Stomach (tissue), 9 donors: ENCODE measurements around the gene DISC1. TPM values are rescaled to one million over a fixed set of nuclear protein-coding genes. Genes with fewer than 3 reads are reported as not detected.

ENCODE experiments used
- DNase-seq, 2 donors: peaks; one replicate each; pipeline versions ENCODE4 v3.0.0 to v3.0.0-alpha.2; 2013 to 2019
- H3K27ac ChIP-seq, 5 donors: fragments of 200-600 bp in 4 of 5; sonication (generic) in 4 of 5; one replicate each; pipeline ENCODE4 v1.5.1; 2013 to 2019; ENCODE audit warnings: mild to moderate bottlenecking in 1 of 5, moderate library complexity in 1 of 5
- H3K27me3 ChIP-seq, 3 donors: fragments of 200-600 bp; sonication (generic); one replicate each; pipeline ENCODE4 v1.5.1; 2017 to 2019; ENCODE audit warnings: mixed run types in 1 of 3
- H3K36me3 ChIP-seq, 4 donors: fragments of 200-600 bp; sonication (generic); 1 replicate in 3 of 4; 2 replicates in 1 of 4; pipeline ENCODE4 v1.5.1; 2016 to 2019
- H3K4me1 ChIP-seq, 4 donors: fragments of 200-600 bp; sonication (generic); one replicate each; pipeline ENCODE4 v1.5.1; 2016 to 2019
- H3K4me3 ChIP-seq, 4 donors: fragments of 200-600 bp; sonication (generic) in 3 of 4; one replicate each; pipeline ENCODE4 v1.5.1; 2016 to 2019; ENCODE audit warnings: mild to moderate bottlenecking in 1 of 4
- H3K9me3 ChIP-seq, 4 donors: fragments of 200-600 bp; sonication (generic); one replicate each; pipeline ENCODE4 v1.5.1; 2016 to 2019
- CTCF ChIP-seq, 7 experiments: fragments of 450-650 bp in 4 of 7; fragments of 200-600 bp in 3 of 7; sonication (generic) in 3 of 7; IDR thresholded peaks; one replicate each; pipeline ENCODE4 v1.5.1; 2016 to 2019; ENCODE audit warnings: antibody characterized with exemption in 7 of 7, control low read depth in 2 of 7, mild to moderate bottlenecking in 1 of 7
- EP300 ChIP-seq: sonication (generic); formaldehyde crosslinking; IDR thresholded peaks from one replicate; pipeline ENCODE4 v1.6.1; 2017; ENCODE audit warnings: antibody characterized with exemption
- POLR2A ChIP-seq, 4 donors: fragments of 450-650 bp; IDR thresholded peaks; one replicate each; pipeline ENCODE4 v1.6.1; 2016; ENCODE audit warnings: antibody characterized with exemption in 4 of 4, control low read depth in 2 of 4, mild to moderate bottlenecking in 1 of 4, moderate library complexity in 1 of 4
- POLR2AphosphoS5 ChIP-seq, 3 donors: sonication (generic); formaldehyde crosslinking; IDR thresholded peaks; one replicate each; pipeline ENCODE4 v1.6.1; 2016; ENCODE audit warnings: antibody characterized with exemption in 3 of 3
- WGBS, 5 donors: extraction: QIAGEN DNeasy Blood & Tissue Kit in 3 of 5; methylation state at CpG; one replicate each; pipeline versions ENCODE4 v1.1.5 to v1.1.7; 2013 to 2018; 5-methylcytosine and 5-hydroxymethylcytosine counted together
- intact Hi-C: fragments of 100-400 bp; cut with DNase I; formaldehyde crosslinking; loops from one replicate; pipeline ENCODE4 v1.15.1; 2023; ENCODE audit warnings: low total_unique reads
- polyA plus RNA-seq, 3 donors: library from polyadenylated mRNA; stranded (reverse); fragments of 200-250 nt; gene quantifications; one replicate each; pipeline ENCODE4 v1.2.3, GENCODE V29; 2013
- total RNA-seq, 5 donors: library from RNA; depleted of rRNA; stranded (reverse); fragments of >200 nt; gene quantifications; one replicate each; pipeline versions ENCODE4 v1.1.0 to v1.2.3, GENCODE V29; 2014 to 2016
- donor health status: healthy with polysubstance abuse.
- donor health status: Bipolar disorder and iron deficiency.
- donor health status: healthy.

The DISC1 gene
- total and polyA plus RNA-seq, 8 donors = 0.43 to 29.8 (median 1.6) TPM

- no peak for DNase-seq
- no peak for TF ChIP-seq POLR2A (IDR thresholded peaks at IDR 0.05)
- no peak for TF ChIP-seq CTCF (IDR thresholded peaks at IDR 0.05)
- no peak for TF ChIP-seq POLR2AphosphoS5 (IDR thresholded peaks at IDR 0.05)
- TF ChIP-seq EP300 = no peak
- peaks cover 0 to 6% (median 0%) of the 10 kb centered on the region in 4 donors for H3K36me3 ChIP-seq
- 92 to 97% (median 94%) methylated on average over 6 of the region's 6 CpGs for WGBS, 5 donors
- peaks cover 0 to 15% (median 11%) of the 10 kb centered on the region in 4 donors for H3K4me1 ChIP-seq
- peaks cover 0 to 10% (median 7%) of the 10 kb centered on the region in 4 donors for H3K9me3 ChIP-seq
- no peaks in the 10 kb centered on the region for H3K27me3 ChIP-seq
- H3K4me3 ChIP-seq = no peak overlapping the region
- H3K27ac ChIP-seq = no peak overlapping the region
- intact Hi-C loops = no loop called here
These were observed 244.9 kb downstream of the DISC1 start for GRCh38 chr1:231871471-231871870.

DNA sequence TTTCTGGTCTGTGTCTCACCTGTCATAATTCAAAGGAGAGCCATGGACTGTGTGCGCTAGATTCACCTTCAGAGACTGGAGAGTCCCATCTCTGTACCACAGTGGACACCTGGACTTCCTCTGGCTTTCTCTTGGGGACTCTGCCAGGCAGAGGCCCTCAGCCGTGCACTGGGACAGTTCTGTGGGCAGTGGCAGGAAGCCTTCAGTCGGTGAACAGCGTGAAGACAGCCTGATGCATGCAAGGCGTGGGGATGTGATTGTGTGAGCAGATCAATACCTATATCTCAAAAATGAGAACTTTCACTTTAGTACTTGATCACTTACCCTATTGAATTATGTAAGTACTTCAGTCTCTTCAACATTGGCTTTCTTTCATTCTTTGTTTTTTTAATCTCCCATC, 245.3 kb downstream of the DISC1 start:
- Histone ChIP-seq H3K27me3 (no peaks in the 10 kb centered on the region), H3K9me3 (peaks cover 0 to 12% (median 10%) of the 10 kb centered on the region in 4 donors), H3K4me1 (peaks cover 0 to 12% (median 10%) of the 10 kb centered on the region in 4 donors), H3K27ac (no peak overlapping the region), H3K4me3 (no peak overlapping the region), H3K36me3 (peaks cover 0 to 6% (median 0%) of the 10 kb centered on the region in 4 donors)
- DNase-seq = no peak
- intact Hi-C loops = no loop called here
- TF ChIP-seq POLR2A (IDR thresholded peaks at IDR 0.05) (no peak), EP300 (no peak), CTCF (IDR thresholded peaks at IDR 0.05) (no peak), POLR2AphosphoS5 (IDR thresholded peaks at IDR 0.05) (no peak)
- 63 to 87% (median 72%) methylated on average over 5 of the region's 5 CpGs for WGBS, 5 donors

DNA sequence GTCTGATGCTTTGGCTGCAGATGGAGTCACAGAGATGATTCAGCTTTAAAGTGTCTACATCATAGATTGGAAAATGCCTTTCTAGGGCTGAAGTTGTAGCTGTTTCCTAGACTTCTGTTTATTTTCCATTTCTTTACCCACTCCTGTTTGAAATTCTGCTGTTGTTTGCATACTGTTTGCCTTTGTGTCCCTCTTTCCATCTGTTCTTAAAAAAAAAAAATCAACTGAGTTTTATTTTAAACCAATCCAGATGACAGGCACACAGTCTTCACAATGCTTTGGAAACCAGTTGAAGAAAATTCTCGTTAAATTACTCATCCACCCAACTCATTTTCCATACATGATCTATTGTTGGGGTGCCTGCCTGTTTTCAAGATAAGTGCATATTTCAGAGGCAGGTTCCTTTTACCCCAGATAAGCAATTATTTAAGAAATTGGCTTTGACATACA, 245.9 kb downstream of the DISC1 start:
- intact Hi-C loops = no loop called here
- Histone ChIP-seq H3K4me3 (no peak overlapping the region), H3K27ac (no peak overlapping the region), H3K4me1 (peaks cover 0 to 5% (median 5%) of the 10 kb centered on the region in 4 donors), H3K36me3 (peaks cover 0 to 6% (median 0%) of the 10 kb centered on the region in 4 donors), H3K9me3 (peaks cover 0 to 12% (median 10%) of the 10 kb centered on the region in 4 donors), H3K27me3 (no peaks in the 10 kb centered on the region)
- no peak for DNase-seq
- TF ChIP-seq POLR2A (IDR thresholded peaks at IDR 0.05) (no peak), POLR2AphosphoS5 (IDR thresholded peaks at IDR 0.05) (no peak), EP300 (no peak), CTCF (IDR thresholded peaks at IDR 0.05) (no peak)
- WGBS, 5 donors = 78 to 86% (median 84%) methylated on average over 1 of the region's 1 CpG

GRCh38 chr1:231878737-231879136, 252.1 kb downstream of the DISC1 start:
- WGBS, 5 donors = 89 to 96% (median 93%) methylated on average over 1 of the region's 1 CpG
- DNase-seq = no peak
- TF ChIP-seq POLR2A (IDR thresholded peaks at IDR 0.05) (no peak), EP300 (no peak), POLR2AphosphoS5 (IDR thresholded peaks at IDR 0.05) (no peak), CTCF (IDR thresholded peaks at IDR 0.05) (no peak)
- Histone ChIP-seq H3K27ac (no peak overlapping the region), H3K36me3 (peaks cover 0 to 6% (median 0%) of the 10 kb centered on the region in 4 donors), H3K4me3 (no peak overlapping the region), H3K9me3 (peaks cover 0 to 12% (median 10%) of the 10 kb centered on the region in 4 donors), H3K4me1 (no peaks in the 10 kb centered on the region), H3K27me3 (no peaks in the 10 kb centered on the region)
- intact Hi-C loops = no loop called here
